GM19463 (cell line): Measurements from ENCODE around the gene RALGDS.
"Not testable (repeated sequence)": the region's sequence is repeated elsewhere in the genome, so short reads cannot be mapped to it uniquely, and the experiment has no call there.

Experiments
- ATAC-seq: cut with Tn5 transposase; IDR thresholded peaks from one replicate; pipeline ENCODE4 v1.9.1; 2021; ENCODE audit warnings: mild to moderate bottlenecking, moderate library complexity; ENCODE audit not compliant: unreplicated experiment

Gene RALGDS

GRCh38 chr9:133094351-133094750, 26.7 kb downstream of the RALGDS start:
- ATAC-seq, result not testable (repeated sequence)

GRCh38 chr9:133090752-133091385, 30.2 kb downstream of the RALGDS start:
- ATAC-seq, result no peak

GRCh38 chr9:133090187-133090586, 30.9 kb downstream of the RALGDS start:
- no peak for ATAC-seq

GRCh38 chr9:133089271-133089671, 31.8 kb downstream of the RALGDS start:
- ATAC-seq, result no peak

- no peak for ATAC-seq
Observed at GRCh38 chr9:133088756-133089155, 32.3 kb downstream of the RALGDS start.

GRCh38 chr9:133088146-133088750, 32.8 kb downstream of the RALGDS start:
- ATAC-seq, result no peak

- ATAC-seq, result no peak
Observed at GRCh38 chr9:133087429-133088145, 33.5 kb downstream of the RALGDS start.

GRCh38 chr9:133086894-133087293, 34.1 kb downstream of the RALGDS start:
- ATAC-seq, result no peak

- ATAC-seq, result not testable (repeated sequence)
Observed at GRCh38 chr9:133086212-133086860, 34.7 kb downstream of the RALGDS start.

GRCh38 chr9:133083688-133084087, 37.4 kb downstream of the RALGDS start:
- ATAC-seq, result not testable (repeated sequence)

- not testable (repeated sequence) for ATAC-seq
Observed at GRCh38 chr9:133081957-133082644, 38.9 kb downstream of the RALGDS start.

GRCh38 chr9:133080786-133081779, 40.0 kb downstream of the RALGDS start:
- ATAC-seq, result not testable (repeated sequence)

- ATAC-seq, result no peak
Observed at GRCh38 chr9:133080161-133080560, 40.9 kb downstream of the RALGDS start.

GRCh38 chr9:133078486-133078885, 42.6 kb downstream of the RALGDS start:
- no peak for ATAC-seq

GRCh38 chr9:133076691-133077090, 44.3 kb downstream of the RALGDS start:
- no peak for ATAC-seq

- ATAC-seq, result no peak
Observed at GRCh38 chr9:133075925-133076630, 45.0 kb downstream of the RALGDS start.

GRCh38 chr9:133074111-133074651, 46.9 kb downstream of the RALGDS start:
- no peak for ATAC-seq

GRCh38 chr9:133073086-133074014, 47.7 kb downstream of the RALGDS start:
- no peak for ATAC-seq
